ENCODE data around the gene STH. TPM values are rescaled to one million over a fixed set of nuclear protein-coding genes. Genes with fewer than 3 reads are reported as not detected.

STH gene
- total RNA-seq, 1 donor from 2014 or later, result not detected

- Mint-ChIP-seq H3K4me3 (no peak overlapping the region), H3K4me1 (peaks cover 7% of the 10 kb centered on the region), H3K27me3 (ENCODE audit: insufficient read depth, low read depth) (peaks cover 10% of the 10 kb centered on the region), H3K36me3 (no peaks in the 10 kb centered on the region), H3K9me3 (no peaks in the 10 kb centered on the region), H3K27ac (no peak overlapping the region)
- H3F3A ChIP-seq (ENCODE audit: low read depth), result no peaks in the 10 kb centered on the region
- H3K36me3 ChIP-seq, result no peaks in the 10 kb centered on the region
- peaks cover 28% of the 10 kb centered on the region for H3K27me3 ChIP-seq
- H2AFZ ChIP-seq (replicated peaks), result no peak overlapping the region
- no peak overlapping the region for H3K9ac ChIP-seq
- H3K4me3 ChIP-seq, result no peak overlapping the region
- TF ChIP-seq CTCF (IDR thresholded peaks at IDR 0.05) (no peak), EZH2phosphoT487 (IDR thresholded peaks at IDR 0.05) (no peak), EZH2 (IDR thresholded peaks at IDR 0.05) (no peak)
- no peak overlapping the region for H3K27ac ChIP-seq
- H4K20me1 ChIP-seq (ENCODE audit: low read depth), result no peaks in the 10 kb centered on the region
- H3K4me2 ChIP-seq, result no peak overlapping the region
- no peak for DNase-seq (ENCODE audit: low spot score)
- H3K9me3 ChIP-seq (ENCODE audit: low read depth), result no peaks in the 10 kb centered on the region
- H3K79me2 ChIP-seq (ENCODE audit: low read depth), result no peaks in the 10 kb centered on the region
- no peaks in the 10 kb centered on the region for H3K4me1 ChIP-seq
Observed at GRCh38 chr17:45951403-45951802, 47.6 kb upstream of the STH start.

- H2AFZ ChIP-seq (replicated peaks), result no peak overlapping the region
- H4K20me1 ChIP-seq (ENCODE audit: low read depth), result no peaks in the 10 kb centered on the region
- H3K27me3 Mint-ChIP-seq (ENCODE audit: insufficient read depth, low read depth), result peaks cover 10% of the 10 kb centered on the region
- no peaks in the 10 kb centered on the region for H3K9me3 Mint-ChIP-seq
- H3K36me3 Mint-ChIP-seq, result no peaks in the 10 kb centered on the region
- no peak overlapping the region for H3K4me3 ChIP-seq
- no peak for DNase-seq (ENCODE audit: low spot score)
- no peak overlapping the region for H3K4me3 Mint-ChIP-seq
- H3K4me1 Mint-ChIP-seq, result peaks cover 7% of the 10 kb centered on the region
- no peaks in the 10 kb centered on the region for H3K9me3 ChIP-seq (ENCODE audit: low read depth)
- H3K4me1 ChIP-seq, result no peaks in the 10 kb centered on the region
- H3K79me2 ChIP-seq (ENCODE audit: low read depth), result no peaks in the 10 kb centered on the region
- H3F3A ChIP-seq (ENCODE audit: low read depth), result no peaks in the 10 kb centered on the region
- H3K27me3 ChIP-seq, result peaks cover 28% of the 10 kb centered on the region
- no peak overlapping the region for H3K9ac ChIP-seq
- no peak overlapping the region for H3K4me2 ChIP-seq
- no peak overlapping the region for H3K27ac Mint-ChIP-seq
- no peak overlapping the region for H3K27ac ChIP-seq
- no peaks in the 10 kb centered on the region for H3K36me3 ChIP-seq
- TF ChIP-seq CTCF (IDR thresholded peaks at IDR 0.05) (no peak), EZH2phosphoT487 (IDR thresholded peaks at IDR 0.05) (no peak), EZH2 (IDR thresholded peaks at IDR 0.05) (no peak)
Observed at GRCh38 chr17:45951941-45952340, 47.1 kb upstream of the STH start.

- Mint-ChIP-seq H3K4me1 (peaks cover 7% of the 10 kb centered on the region), H3K27ac (no peak overlapping the region), H3K4me3 (no peak overlapping the region), H3K9me3 (no peaks in the 10 kb centered on the region), H3K27me3 (ENCODE audit: insufficient read depth, low read depth) (peaks cover 7% of the 10 kb centered on the region), H3K36me3 (no peaks in the 10 kb centered on the region)
- Histone ChIP-seq H3K4me1 (no peaks in the 10 kb centered on the region), H3K27me3 (peaks cover 28% of the 10 kb centered on the region), H3K4me3 (no peak overlapping the region), H3F3A (ENCODE audit: low read depth) (no peaks in the 10 kb centered on the region), H3K79me2 (ENCODE audit: low read depth) (no peaks in the 10 kb centered on the region), H2AFZ (replicated peaks) (no peak overlapping the region), H4K20me1 (ENCODE audit: low read depth) (no peaks in the 10 kb centered on the region), H3K9me3 (ENCODE audit: low read depth) (no peaks in the 10 kb centered on the region), H3K27ac (no peak overlapping the region), H3K9ac (no peak overlapping the region), H3K36me3 (no peaks in the 10 kb centered on the region), H3K4me2 (no peak overlapping the region)
- no peak for DNase-seq (ENCODE audit: low spot score)
- TF ChIP-seq EZH2 (IDR thresholded peaks at IDR 0.05) (no peak), EZH2phosphoT487 (IDR thresholded peaks at IDR 0.05) (no peak), CTCF (IDR thresholded peaks at IDR 0.05) (no peak)
Observed at GRCh38 chr17:45952814-45953320, 46.2 kb upstream of the STH start.

Measured in neural progenitor cell (in vitro differentiated cells).